GM13977 (cell line): Measurements from ENCODE around the gene OXSR1.

ENCODE experiments used
- DNase-seq: peaks from one replicate; pipeline ENCODE4 v3.0.0; 2012; ENCODE audit warnings: low spot score
- CTCF ChIP-seq: IDR thresholded peaks from 2 replicates; pipeline ENCODE4 v1.5.1; 2012; ENCODE audit warnings: mild to moderate bottlenecking, control low read depth; ENCODE audit not compliant: insufficient read depth; ENCODE audit errors: extremely low read depth, missing control alignments
- in situ Hi-C: fragments of 300-500 bp; cut with MboI; formaldehyde crosslinking; loops from one replicate; pipeline ENCODE4 v1.12.0; 2022; ENCODE audit warnings: low sequenced_read_pairs, low pct_unique_long_range_greater_than_20kb, mixed read lengths, inconsistent platforms; ENCODE audit not compliant: unreplicated experiment

The OXSR1 gene

DNA sequence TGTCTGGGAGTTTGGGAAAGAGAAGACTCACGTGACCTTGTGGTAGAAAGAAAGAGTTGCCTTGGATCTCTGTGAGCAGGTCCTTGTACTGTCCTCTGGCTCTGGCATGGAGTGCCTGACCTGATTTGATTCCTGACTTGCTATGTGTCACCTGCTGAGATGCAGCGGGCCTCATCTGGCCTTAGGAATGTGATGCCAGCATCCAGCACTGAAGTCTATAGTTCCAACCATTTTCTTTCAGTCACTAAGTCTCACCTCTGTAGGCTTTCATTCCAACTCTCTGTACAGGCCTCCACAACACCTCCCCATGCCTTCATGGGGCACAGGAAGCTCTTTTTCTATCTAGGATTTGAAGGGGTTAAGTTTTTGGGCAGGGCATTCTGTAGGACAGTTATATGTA lies 12.1 kb upstream of the OXSR1 start:
- DNase-seq = no peak
- no peak for TF ChIP-seq CTCF
- in situ Hi-C loops = no loop called here

DNA sequence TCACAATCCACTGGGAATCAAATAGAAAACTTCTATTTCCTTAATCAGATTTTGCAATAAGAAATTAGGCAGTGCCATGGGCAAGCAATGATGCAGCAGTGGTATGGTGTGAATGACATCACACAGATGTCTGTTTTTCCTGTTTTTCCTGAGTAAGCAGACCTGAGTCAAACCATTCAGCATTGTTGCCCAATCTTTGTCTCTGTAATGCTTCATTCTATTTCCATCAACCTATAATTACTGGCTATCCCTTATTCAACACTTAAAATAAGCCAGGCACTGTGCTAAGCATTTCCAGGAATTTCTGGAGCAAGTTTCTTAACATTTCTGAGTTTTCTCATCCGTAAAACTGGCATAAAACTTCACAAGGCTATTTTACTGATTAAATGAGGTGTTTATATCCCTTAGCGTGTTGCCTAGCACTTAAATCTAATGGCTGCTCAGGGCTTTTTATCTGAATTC lies 11.3 kb upstream of the OXSR1 start:
- DNase-seq = no peak
- no peak for TF ChIP-seq CTCF
- in situ Hi-C loops = no loop called here

DNA sequence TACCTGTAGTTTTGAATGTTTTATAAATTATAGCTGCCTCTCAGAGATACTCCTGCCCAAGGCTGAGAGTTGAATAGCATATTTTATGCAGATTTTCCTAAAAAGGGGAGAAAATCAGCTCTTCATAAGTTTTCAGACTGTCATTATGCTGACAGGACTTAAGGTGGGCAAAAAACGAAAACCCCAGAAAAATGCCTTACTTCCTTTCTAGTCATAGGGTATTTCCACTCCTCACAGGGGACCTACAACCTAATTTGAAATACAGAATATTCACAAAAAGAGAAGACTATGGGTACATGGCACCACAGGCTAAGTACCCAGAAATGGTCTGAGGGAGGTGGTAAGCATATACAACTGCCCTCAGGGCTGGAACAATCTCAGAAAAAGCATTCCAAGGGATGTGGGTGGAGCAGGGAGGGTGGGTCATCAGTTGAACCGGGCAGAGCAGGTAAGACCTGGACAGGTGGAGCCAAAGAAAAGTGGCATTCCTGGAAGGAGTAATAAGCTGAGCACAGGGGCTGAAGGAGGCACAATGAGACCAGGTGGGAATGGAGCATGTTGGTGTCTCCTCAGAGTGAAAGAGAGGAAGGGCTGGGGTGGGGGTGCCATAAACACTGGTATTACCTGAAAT lies 10.6 kb upstream of the OXSR1 start:
- no peak for TF ChIP-seq CTCF
- no peak for DNase-seq
- in situ Hi-C loops = no loop called here

DNA sequence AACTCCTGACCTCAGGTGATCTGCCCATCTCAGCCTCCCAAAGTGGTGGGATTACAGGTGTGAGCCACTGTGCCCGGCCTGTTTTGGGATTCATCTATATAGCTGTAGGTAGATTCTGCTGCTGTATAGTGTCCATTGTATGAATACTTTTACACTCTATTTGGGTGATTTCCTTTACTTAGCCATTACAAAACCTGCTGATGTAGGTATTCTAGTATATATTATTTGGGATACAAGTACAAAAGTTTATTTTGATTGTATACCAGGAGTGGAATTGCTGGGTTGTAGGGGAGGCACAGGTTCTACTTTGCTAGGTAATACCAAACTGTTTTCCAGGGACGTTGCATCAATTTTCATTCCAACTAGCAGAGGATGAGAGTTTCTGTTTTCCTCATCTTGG lies 9.5 kb upstream of the OXSR1 start:
- in situ Hi-C loops = no loop called here
- DNase-seq = no peak
- TF ChIP-seq CTCF = no peak

GRCh38 chr3:38157117-38157516 lies 8.2 kb upstream of the OXSR1 start:
- DNase-seq = no peak
- TF ChIP-seq CTCF = no peak
- in situ Hi-C loops = no loop called here

DNA sequence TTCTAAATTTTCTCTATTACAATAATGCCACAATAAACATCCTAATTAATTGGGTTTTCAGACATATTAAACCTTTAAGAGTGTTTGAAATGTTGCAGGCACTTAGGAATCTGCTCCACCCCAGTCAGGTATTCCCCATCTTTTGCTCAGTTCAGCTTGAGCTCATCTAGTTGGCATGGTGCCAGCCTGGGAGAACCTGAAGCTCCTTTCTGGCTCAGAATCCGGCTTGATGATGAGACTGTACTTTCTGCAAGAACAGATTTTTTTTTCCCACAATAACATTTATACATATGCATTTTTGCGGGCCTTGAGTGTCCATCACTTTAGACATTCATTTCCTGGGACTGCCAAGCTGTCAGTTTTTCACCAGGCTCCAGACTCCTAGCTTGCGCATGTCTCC lies 7.7 kb upstream of the OXSR1 start:
- no peak for TF ChIP-seq CTCF
- DNase-seq = no peak
- in situ Hi-C loops = no loop called here
